Activated effector memory CD4-positive, alpha-beta T cell treated with anti-CD3 and anti-CD28 coated beads, Interleukin-2, amount 50 U/mL, for 16 hours (primary cell): ENCODE results near the gene AGRP.

Experiments used
- DNase-seq: peaks from one replicate; pipeline ENCODE4 v3.0.0-alpha.2; 2020

Gene AGRP

DNA sequence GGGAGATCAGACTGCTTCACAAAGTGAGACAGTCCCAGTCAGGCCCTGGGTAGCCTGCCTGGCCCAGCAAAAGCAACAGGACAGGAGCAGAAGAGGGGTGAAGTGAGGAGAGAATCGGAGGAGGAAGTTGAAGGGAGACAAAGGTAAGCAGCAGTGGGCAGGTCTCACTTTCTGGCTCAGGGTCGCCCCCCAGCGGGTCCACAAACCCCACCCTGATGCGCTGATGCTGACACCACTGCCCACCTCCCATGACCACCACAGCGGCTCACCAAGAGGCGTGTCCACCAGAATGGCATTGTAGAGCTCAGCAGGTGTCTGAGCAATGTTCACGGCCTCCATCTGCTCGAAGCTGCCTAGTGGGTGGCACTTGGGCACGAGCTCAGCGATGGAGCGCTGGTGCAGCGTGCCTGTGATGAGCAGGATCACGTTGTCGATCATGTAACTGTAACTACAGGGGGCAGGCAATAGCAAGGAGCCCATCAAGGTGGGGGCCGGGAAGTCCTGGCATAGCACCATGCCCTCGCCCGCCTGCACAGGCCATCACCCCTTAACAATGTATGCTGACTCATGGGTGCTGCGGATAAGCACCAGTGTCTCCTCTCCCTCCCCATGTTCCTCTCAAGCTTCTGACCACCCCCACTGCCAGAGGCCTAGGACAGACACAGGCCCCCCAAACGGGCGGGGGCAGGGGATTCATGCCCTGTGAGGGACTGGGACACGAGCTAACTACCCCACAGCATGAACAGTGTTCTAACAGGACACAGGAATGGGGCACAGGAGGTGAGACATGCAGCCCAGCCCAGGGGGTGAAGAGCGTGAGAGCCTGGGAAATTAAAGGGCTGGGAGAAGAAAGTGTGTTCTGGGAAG lies 38.9 kb downstream of the AGRP start:
- no peak for DNase-seq

DNA sequence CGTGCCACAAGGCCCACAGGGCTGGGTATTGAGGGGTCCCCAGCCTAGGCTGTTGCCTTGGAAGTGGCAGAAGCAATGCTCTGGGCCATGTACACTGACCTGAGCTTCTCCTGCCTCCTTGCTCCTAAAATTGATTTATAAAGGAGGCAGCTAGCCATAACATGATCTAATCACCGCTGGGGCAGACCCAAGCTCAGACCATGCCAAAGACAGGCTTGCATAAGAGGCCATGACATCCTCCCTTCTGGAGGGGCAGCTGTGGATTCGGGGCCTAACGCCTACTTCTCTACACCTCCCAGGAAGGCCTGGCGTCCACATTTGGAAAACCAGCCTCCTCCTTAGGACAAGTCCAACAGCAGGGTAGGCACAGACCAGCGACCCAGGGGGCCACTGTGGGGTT lies 40.1 kb downstream of the AGRP start:
- no peak for DNase-seq

DNA sequence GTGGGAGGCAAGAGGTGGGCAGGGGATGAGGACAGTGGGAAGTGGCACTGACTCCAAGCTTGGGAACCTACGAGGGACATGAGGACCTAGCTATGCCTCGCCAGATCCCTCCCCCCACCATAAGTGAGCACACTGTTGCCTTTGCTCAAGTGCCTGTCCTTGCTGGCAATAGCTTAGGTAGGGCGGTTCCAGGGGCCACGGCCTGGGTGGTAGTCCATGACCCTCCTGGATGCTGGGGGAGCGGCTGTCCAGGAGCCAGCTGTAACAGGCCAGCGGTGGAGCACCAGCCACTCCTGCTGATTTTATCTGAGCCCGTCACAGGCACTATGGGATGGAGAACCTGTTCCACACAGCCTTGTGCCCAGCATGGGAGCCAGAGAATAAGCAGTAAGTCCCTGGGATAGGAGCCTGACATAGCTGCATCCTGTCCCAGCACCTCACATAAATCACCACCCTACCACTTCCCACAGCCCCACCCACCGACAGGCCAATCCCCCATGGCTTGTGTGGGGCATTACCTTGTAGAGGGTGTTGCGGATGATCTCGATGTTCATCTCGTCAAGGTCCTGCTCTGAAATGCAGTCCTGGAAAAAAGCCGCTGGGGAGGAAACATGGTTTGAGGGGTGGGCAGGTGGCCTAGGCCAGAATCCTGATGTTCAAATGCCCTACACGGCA lies 40.6 kb downstream of the AGRP start:
- DNase-seq: no peak

DNA sequence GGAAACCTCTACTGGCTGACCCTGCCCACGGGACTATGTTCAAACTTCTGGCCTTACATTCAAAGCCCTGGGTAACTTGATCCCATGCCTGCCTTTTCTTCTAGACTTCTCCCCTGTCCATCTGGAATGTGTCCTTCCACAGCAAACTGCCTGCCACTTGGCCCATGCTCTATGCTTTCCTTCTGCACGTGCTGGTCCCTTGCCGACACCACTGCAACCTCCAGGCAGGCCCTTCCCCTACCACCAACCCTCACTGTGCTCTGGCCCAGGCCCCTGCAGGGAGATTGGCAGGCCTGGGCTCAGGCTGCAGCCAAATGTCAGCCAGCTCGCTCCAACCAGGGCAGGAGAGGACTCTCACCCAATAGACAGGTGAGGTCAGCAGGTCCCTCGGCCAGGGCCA lies 41.4 kb downstream of the AGRP start:
- DNase-seq: no peak

DNA sequence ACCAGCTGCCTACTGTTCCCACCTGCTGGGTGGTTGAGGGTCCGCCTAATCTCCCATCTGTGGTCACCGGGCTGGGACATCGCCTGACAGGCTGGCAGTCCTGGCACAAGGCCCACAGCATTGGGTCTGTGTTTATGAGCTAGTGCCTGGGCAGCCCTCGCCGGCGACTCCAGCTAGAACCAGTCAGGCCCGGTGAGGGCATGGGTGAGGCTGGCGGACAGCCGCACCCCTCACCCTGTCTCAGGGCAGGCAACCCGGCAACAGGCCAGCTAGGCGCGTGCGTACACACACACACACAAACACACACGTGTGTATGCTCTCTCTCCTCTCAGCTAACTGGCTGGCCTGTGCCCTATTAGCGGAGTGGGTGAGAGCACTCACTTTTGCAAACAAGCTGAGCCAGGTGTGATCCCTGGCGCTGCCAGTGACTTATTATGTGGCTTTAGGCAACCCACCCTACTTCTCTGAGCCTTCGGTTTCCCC lies 42.0 kb downstream of the AGRP start:
- DNase-seq: no peak

DNA sequence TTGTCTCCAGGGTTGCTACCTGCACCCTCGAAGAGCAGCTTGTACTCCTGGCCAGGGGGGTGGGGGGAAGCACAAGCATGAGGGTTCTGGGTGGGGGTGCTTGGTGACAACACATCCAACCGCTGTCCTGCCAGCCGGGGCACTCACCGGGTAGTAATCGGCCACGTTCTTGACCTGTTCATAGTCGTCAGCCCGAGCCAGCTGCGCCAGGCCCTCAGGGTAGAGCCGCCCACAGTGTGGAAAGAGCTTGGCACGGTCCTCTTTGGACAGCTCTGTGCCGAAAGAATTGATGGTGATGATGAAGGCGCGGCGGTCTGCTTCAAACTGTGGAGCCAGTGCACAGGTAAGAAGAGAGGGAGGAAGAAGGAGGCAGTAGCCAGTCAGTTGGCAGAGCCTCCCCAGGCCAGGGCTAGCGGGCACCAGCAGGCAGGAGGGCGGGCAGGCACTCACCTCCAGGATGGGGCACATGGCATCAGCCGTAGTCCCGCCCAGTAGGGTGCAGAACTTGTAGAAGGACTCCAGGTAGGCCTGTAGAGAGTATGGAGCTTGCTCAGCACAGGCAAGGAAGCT lies 44.4 kb downstream of the AGRP start:
- no peak for DNase-seq

DNA sequence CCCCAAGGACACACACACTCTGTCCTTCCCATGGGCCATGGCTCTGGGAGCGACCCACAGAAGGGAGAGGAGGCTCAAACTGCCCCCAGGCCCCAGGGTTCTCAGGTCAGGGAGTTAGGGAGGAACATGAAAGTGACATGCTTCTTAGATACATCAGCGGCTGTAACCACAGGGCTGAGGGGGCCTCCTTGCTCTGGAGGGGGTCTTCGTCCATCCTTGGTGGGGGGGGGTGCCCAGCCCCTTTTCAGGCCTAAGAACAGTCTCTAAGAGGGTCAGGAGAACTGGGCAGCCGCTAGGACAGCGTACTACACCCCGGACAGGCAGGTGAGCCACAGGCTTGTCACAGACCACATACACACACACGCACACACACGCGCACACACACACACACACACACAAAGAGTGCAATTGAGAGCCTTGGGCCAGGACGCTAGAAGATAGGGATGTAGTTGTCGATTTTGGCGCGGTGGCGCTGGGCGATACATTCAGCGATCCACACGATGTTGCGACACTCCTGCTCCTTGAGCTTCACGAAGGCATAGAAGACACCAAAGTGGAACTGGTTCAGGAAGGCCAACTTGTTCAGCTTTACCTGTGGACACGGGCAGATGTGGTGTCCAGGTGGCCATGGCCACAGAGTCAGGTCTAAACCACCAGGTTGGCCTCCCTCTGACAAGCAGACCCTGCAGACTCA lies 45.1 kb downstream of the AGRP start:
- no peak for DNase-seq

DNA sequence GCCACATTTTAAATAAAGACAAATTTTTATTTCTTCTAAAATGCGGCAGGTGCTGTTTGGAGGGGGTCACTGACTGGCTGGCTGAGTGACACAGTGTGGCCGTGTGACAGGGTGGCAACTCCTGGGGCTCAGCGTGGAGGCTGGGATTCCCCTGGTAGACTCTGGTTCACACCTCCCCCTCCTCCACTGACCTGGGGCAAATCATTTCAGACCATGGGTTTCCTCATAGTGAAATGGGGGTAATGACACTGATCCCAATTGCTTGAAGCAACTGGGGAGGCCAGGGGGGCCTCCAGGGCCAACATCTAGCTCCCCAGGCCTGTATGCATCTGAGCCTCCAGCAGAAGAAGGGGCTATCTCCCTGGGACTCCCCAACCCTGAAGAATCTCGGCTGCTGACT lies 45.8 kb downstream of the AGRP start:
- no peak for DNase-seq

DNA sequence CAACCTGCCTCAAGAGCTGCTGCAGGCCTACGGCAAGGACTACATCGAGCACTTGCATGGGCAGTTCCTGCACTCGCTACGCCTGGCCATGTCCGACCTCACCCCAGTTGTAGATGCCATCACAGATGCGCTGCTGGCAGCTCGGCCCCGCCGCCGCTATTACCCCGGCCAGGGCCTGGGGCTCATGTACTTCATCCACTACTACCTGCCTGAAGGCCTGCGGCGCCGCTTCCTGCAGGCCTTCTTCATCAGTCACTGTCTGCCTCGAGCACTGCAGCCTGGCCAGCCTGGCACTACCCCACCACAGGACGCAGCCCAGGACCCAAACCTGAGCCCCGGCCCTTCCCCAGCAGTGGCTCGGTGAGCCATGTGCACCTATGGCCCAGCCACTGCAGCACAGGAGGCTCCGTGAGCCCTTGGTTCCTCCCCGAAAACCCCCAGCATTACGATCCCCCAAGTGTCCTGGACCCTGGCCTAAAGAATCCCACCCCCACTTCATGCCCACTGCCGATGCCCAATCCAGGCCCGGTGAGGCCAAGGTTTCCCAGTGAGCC lies 46.6 kb downstream of the AGRP start:
- no peak for DNase-seq

DNA sequence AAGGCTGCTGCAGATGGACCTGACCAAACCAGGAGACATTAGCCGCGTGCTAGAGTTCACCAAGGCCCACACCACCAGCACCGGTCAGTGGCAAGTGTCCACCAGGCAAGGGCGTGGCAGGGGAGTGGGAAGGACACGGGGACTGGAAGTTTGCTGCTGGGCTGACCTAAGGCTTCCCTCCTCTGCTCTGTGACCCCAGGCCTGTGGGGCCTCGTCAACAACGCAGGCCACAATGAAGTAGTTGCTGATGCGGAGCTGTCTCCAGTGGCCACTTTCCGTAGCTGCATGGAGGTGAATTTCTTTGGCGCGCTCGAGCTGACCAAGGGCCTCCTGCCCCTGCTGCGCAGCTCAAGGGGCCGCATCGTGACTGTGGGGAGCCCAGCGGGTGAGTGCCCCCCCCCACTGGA lies 47.6 kb downstream of the AGRP start:
- DNase-seq: no peak

DNA sequence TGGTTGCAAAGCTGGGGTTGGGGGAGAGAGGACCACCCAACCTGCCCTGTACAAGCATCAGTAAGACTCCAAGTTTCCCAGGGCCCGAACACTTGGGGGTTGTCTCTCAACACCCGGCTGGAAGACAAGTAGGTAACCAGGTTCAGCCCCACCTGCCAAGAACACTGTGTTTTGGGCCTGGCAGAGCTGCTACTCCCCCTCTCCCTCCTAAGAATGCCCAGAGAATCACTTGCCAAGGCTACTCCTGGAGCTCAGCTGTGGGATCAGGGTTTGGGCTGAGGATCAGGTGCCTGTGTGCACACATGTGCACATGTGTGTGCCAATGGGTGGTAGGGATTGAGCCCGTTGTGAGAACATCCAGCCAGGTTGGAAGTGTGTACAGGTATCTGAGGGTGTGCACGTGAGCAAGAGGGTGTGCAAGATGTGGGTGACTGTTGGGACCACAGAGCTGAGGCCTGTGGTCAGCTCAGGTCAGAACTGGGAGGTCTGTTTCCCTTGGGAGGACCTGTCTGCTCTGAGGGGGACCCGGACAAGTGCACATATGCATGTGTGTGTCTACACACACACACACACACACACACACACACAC lies 50.1 kb downstream of the AGRP start:
- no peak for DNase-seq
